Skeletal muscle cell (primary cell): ENCODE measurements around the gene TMEM45B.
A peak's percentile ranks its signal among the peaks of the same experiment; 100 is the strongest.

ENCODE experiments used
- DNase-seq: peaks from one replicate; pipeline ENCODE4 v3.0.0-alpha.2; 2010; ENCODE audit warnings: low read depth
- H3K4me3 ChIP-seq: 2 replicates; pipeline ENCODE4 v1.5.1; 2011; ENCODE audit warnings: low read depth, mild to moderate bottlenecking, control low read depth, low read length, moderate library complexity

The TMEM45B gene

GRCh38 chr11:129888451-129888850 is 72.8 kb downstream of the TMEM45B start:
- no peak for DNase-seq

GRCh38 chr11:129894278-129895125 is 78.9 kb downstream of the TMEM45B start:
- DNase-seq = no peak
- peak overlapping the region; percentile 92 for H3K4me3 ChIP-seq

More at GRCh38 chr11:129888451-129888850, 72.8 kb downstream of the TMEM45B start:
- H3K4me3 ChIP-seq = no peak overlapping the region

GRCh38 chr11:129895126-129896041 is 79.7 kb downstream of the TMEM45B start, which contains the start of gene NFRKB:
TSS of gene NFRKB (minus strand) at chr11:129895578. CDS start at chr11:129892849, 2,729 bp downstream.
- peak; percentile 21 for DNase-seq

DNA sequence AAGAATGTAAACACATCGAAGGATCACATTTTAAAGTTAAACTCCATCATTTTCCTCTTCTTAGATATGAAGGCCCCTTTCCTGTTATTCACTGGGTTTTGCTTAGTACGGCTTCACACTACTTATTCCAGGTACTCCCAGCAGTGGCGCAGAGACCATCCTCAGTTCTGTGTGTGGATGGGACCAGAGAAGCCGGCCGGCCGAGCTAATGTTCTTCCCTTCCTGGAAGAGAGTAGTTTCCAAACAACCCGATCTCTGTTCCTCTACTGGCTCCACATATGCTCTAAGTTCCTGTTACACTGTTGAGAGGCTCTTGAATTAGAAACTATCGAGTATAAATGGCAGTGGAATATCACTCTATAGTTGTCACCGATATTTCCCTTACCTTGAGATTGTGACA is 80.4 kb downstream of the TMEM45B start:
- H3K4me3 ChIP-seq = peak overlapping the region; percentile 92
- no peak for DNase-seq

More at GRCh38 chr11:129895126-129896041, 79.7 kb downstream of the TMEM45B start, which contains the start of gene NFRKB:
- peak within 1 kb of the TSS; percentile 92 for H3K4me3 ChIP-seq

GRCh38 chr11:129905402-129905801 is 89.8 kb downstream of the TMEM45B start:
- H3K4me3 ChIP-seq = no peak overlapping the region
- DNase-seq = no peak
